ENCODE measurements around the gene IST1. TPM values are rescaled to one million over a fixed set of nuclear protein-coding genes. Genes with fewer than 3 reads are reported as not detected.

Gene IST1
- polyA plus RNA-seq, 1 donor, result 236 TPM

DNA sequence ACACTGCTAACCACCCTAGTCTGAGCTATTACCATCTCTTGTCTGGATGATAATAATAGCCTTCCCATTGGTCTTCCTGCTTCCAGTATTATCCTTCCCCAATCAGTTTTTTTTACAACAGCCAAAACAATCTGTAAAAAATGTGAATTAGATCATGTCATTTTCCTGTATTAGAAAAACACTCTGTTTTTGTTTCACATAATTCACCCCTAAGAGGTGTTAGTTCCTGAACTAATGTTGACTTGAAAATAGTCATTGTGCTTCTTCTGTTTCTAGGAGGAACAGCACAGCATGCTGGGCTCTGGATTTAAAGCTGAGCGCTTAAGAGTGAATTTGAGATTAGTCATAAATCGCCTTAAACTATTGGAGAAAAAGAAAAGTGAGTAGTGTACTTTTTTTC, 20.0 kb downstream of the IST1 start:
- WGBS (ENCODE audit: insufficient coverage, low lambda C conversion rate), result no CpG with 5 or more reads among the region's 2 CpGs
- H3K4me1 ChIP-seq (ENCODE audit: control insufficient read depth, insufficient read depth, low read length), result no peaks in the 10 kb centered on the region

DNA sequence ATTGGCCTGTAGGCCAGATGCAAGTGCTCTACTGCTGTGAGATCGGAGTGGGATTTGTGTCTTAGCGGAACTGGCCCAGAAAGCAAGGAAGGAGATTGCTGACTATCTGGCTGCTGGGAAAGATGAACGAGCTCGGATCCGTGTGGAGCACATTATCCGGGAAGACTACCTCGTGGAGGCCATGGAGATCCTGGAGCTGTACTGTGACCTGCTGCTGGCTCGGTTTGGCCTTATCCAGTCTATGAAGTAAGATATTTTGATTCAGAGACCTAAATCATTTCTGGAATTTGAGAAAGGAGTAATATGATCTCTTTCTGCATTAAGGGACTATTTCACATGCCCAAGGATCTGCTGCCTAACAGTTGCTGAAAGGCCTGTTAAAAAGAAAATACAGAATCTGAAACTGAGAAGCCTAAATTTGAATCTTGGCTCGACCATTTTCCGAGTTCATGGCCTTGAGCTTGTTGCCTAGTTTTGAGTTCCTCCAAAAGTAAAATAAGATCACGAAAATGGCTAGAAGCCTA, 21.1 kb downstream of the IST1 start:
- Histone ChIP-seq H3K9me3 (ENCODE audit: control insufficient read depth, low read depth, low read length) (no peaks in the 10 kb centered on the region), H3K4me3 (ENCODE audit: low read length) (no peak overlapping the region), H3K4me1 (ENCODE audit: control insufficient read depth, insufficient read depth, low read length) (no peaks in the 10 kb centered on the region), H3K36me3 (ENCODE audit: control insufficient read depth, insufficient read depth, low read length) (peaks cover 54% of the 10 kb centered on the region), H3K27ac (ENCODE audit: low read length) (no peak overlapping the region), H3K27me3 (ENCODE audit: control insufficient read depth, insufficient read depth, low read length) (no peaks in the 10 kb centered on the region)
- DNase-seq, result no peak
- WGBS (ENCODE audit: insufficient coverage, low lambda C conversion rate), result 100% methylated on average over 2 of the region's 11 CpGs

More for the DNA sequence above, 20.0 kb downstream of the IST1 start:
- DNase-seq, result no peak
- peaks cover 43% of the 10 kb centered on the region for H3K36me3 ChIP-seq (ENCODE audit: control insufficient read depth, insufficient read depth, low read length)
- H3K9me3 ChIP-seq (ENCODE audit: control insufficient read depth, low read depth, low read length), result no peaks in the 10 kb centered on the region
- H3K4me3 ChIP-seq (ENCODE audit: low read length), result no peak overlapping the region
- no peaks in the 10 kb centered on the region for H3K27me3 ChIP-seq (ENCODE audit: control insufficient read depth, insufficient read depth, low read length)
- no peak overlapping the region for H3K27ac ChIP-seq (ENCODE audit: low read length)

DNA sequence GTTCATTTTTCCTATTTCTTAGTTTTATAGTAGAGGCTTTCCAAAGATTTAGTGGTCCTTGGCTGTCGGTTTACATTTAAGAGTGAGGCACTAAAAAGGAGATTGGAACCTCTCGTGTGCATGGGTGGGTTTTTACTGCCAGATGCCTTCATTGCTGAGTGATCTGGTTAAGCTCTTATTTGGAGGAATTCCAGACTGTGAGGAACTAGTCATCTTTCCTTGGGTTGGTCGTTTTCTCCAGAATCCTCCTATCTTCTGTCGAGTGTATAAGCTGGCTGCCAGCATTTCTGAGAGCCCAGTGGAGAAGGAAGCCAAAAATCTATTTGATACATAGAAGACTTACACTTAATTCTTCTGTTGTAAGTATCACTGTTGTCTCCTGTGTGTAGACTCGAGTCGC, 22.6 kb downstream of the IST1 start:
- no CpG with 5 or more reads among the region's 6 CpGs for WGBS (ENCODE audit: insufficient coverage, low lambda C conversion rate)
- no peak overlapping the region for H3K4me3 ChIP-seq (ENCODE audit: low read length)
- H3K4me1 ChIP-seq (ENCODE audit: control insufficient read depth, insufficient read depth, low read length), result no peaks in the 10 kb centered on the region
- H3K36me3 ChIP-seq (ENCODE audit: control insufficient read depth, insufficient read depth, low read length), result peaks cover 65% of the 10 kb centered on the region
- no peaks in the 10 kb centered on the region for H3K9me3 ChIP-seq (ENCODE audit: control insufficient read depth, low read depth, low read length)
- no peak overlapping the region for H3K27ac ChIP-seq (ENCODE audit: low read length)
- DNase-seq, result no peak
- no peaks in the 10 kb centered on the region for H3K27me3 ChIP-seq (ENCODE audit: control insufficient read depth, insufficient read depth, low read length)

DNA sequence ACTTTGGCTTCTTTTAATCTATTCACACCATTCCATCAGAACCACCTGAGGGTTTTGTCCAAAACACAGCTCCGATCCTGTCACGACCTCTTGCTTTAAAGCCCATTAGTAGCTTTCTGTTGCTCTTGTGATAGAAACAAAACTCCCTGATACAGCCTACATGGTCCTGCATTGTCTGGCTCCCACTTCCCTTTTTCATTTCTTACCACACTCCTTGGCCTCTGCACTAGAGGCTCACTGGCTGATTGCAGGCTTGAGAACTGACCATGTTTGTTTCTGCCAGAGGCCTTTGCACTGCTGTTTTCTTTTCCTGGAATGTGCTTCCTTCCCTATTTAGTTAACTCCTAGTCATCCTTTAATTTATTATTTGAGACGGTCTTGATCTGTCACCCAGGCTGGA, 23.7 kb downstream of the IST1 start:
- H3K36me3 ChIP-seq (ENCODE audit: control insufficient read depth, insufficient read depth, low read length), result peaks cover 76% of the 10 kb centered on the region
- no peak overlapping the region for H3K4me3 ChIP-seq (ENCODE audit: low read length)
- H3K4me1 ChIP-seq (ENCODE audit: control insufficient read depth, insufficient read depth, low read length), result no peaks in the 10 kb centered on the region
- WGBS (ENCODE audit: insufficient coverage, low lambda C conversion rate), result no CpG with 5 or more reads among the region's 3 CpGs
- H3K27ac ChIP-seq (ENCODE audit: low read length), result no peak overlapping the region
- no peak for DNase-seq
- no peaks in the 10 kb centered on the region for H3K27me3 ChIP-seq (ENCODE audit: control insufficient read depth, insufficient read depth, low read length)
- no peaks in the 10 kb centered on the region for H3K9me3 ChIP-seq (ENCODE audit: control insufficient read depth, low read depth, low read length)

DNA sequence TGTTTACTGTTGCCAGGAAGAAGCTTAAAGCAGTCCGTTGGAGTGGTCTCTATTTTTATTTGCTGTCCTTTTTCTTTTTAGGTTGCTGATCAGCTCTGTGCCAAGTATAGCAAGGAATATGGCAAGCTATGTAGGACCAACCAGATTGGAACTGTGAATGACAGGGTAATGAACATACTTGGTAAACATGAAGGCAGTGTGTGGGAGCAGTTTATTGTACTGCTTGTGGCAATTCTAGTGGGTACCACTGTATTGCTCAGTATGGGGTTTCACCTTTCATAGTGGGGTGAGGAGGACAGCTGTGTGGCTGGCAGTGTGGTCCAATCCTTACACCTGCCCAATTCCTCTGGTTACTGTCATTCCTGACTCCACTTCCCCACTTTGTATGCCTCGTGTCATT, 25.3 kb downstream of the IST1 start:
- no peaks in the 10 kb centered on the region for H3K9me3 ChIP-seq (ENCODE audit: control insufficient read depth, low read depth, low read length)
- H3K27me3 ChIP-seq (ENCODE audit: control insufficient read depth, insufficient read depth, low read length), result no peaks in the 10 kb centered on the region
- DNase-seq, result no peak
- H3K4me3 ChIP-seq (ENCODE audit: low read length), result no peak overlapping the region
- peaks cover 85% of the 10 kb centered on the region for H3K36me3 ChIP-seq (ENCODE audit: control insufficient read depth, insufficient read depth, low read length)
- WGBS (ENCODE audit: insufficient coverage, low lambda C conversion rate), result 100% methylated on average over 1 of the region's 2 CpGs
- H3K4me1 ChIP-seq (ENCODE audit: control insufficient read depth, insufficient read depth, low read length), result no peaks in the 10 kb centered on the region
- no peak overlapping the region for H3K27ac ChIP-seq (ENCODE audit: low read length)

DNA sequence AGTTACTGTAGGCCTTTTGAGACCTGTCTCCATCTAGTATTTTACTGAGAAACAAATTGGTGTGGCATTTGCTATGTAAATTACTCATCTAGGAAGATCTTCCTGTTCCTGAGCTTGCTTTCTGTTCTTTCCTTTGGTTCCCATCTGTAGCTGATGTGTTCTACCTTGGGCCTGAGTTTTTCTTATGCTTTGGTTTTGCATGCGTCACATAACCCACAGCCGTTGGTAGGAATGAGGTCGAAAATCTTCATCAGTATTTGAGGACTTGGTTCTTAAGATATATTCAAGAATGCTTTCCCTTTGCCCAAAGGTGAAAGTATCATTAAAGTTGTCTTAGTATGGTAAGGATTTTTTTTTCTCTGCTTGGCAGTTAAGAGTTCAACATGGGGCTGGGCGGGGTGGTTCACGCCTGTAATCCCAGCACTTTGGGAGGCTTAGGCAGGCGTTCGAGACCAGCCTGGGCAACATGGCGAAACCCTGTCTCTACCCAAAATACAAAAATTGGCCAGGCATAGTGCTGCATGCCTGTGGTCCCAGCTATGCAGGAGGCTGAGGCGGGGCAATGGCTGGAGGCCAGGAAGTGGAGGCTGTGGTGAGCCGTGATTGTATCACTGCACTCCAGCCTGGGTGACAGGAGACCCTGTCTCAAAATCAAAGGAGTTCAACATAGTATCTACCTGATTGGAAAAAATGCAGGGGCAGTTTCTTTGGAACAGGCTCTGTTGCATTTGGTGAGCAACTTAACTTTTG, 28.8 kb downstream of the IST1 start:
- Histone ChIP-seq H3K4me1 (ENCODE audit: control insufficient read depth, insufficient read depth, low read length) (no peaks in the 10 kb centered on the region), H3K27me3 (ENCODE audit: control insufficient read depth, insufficient read depth, low read length) (no peaks in the 10 kb centered on the region), H3K36me3 (ENCODE audit: control insufficient read depth, insufficient read depth, low read length) (peaks cover 91% of the 10 kb centered on the region), H3K4me3 (ENCODE audit: low read length) (no peak overlapping the region), H3K27ac (ENCODE audit: low read length) (no peak overlapping the region), H3K9me3 (ENCODE audit: control insufficient read depth, low read depth, low read length) (no peaks in the 10 kb centered on the region)
- no CpG with 5 or more reads among the region's 10 CpGs for WGBS (ENCODE audit: insufficient coverage, low lambda C conversion rate)
- no peak for DNase-seq

DNA sequence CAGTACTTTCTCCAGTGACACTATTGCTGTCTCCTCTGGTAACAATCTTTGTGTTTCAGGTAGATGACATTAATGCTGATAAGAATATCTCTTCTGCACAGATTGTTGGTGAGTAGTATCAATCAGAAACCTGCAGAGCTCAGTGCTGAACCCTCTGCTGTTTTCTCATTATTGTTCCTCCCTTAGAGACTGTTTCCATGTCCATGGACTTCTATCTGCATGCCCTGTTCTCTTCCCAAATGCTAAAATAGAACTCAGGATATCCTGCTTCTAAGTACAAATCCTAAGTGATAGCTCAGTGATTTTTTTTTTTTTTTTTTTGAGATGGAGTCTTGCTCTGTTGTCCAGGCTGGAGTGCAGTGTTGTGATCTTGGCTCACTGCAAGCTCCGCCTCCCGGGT, 29.4 kb downstream of the IST1 start:
- H3K9me3 ChIP-seq (ENCODE audit: control insufficient read depth, low read depth, low read length), result no peaks in the 10 kb centered on the region
- H3K27ac ChIP-seq (ENCODE audit: low read length), result no peak overlapping the region
- no peak for DNase-seq
- H3K4me1 ChIP-seq (ENCODE audit: control insufficient read depth, insufficient read depth, low read length), result no peaks in the 10 kb centered on the region
- no peaks in the 10 kb centered on the region for H3K27me3 ChIP-seq (ENCODE audit: control insufficient read depth, insufficient read depth, low read length)
- H3K4me3 ChIP-seq (ENCODE audit: low read length), result no peak overlapping the region
- H3K36me3 ChIP-seq (ENCODE audit: control insufficient read depth, insufficient read depth, low read length), result peaks cover 89% of the 10 kb centered on the region
- no CpG with 5 or more reads among the region's 2 CpGs for WGBS (ENCODE audit: insufficient coverage, low lambda C conversion rate)

DNA sequence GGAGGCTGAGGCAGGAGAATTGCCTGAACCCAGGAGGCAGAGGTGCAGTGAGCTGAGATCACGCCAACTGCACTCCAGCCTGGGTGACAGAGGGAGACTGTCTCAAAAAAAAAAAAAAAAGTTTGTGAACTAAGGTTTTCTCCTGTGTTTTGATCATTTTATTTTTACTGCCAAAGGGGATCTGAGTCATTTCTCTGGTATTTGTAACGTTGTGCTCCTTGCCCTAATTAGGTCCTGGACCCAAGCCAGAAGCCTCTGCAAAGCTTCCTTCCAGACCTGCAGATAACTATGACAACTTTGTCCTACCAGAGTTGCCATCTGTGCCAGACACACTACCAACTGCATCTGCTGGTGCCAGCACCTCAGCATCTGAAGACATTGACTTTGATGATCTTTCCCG, 32.1 kb downstream of the IST1 start:
- WGBS (ENCODE audit: insufficient coverage, low lambda C conversion rate), result no CpG with 5 or more reads among the region's 3 CpGs
- Histone ChIP-seq H3K4me1 (ENCODE audit: control insufficient read depth, insufficient read depth, low read length) (no peaks in the 10 kb centered on the region), H3K4me3 (ENCODE audit: low read length) (no peak overlapping the region)

DNA sequence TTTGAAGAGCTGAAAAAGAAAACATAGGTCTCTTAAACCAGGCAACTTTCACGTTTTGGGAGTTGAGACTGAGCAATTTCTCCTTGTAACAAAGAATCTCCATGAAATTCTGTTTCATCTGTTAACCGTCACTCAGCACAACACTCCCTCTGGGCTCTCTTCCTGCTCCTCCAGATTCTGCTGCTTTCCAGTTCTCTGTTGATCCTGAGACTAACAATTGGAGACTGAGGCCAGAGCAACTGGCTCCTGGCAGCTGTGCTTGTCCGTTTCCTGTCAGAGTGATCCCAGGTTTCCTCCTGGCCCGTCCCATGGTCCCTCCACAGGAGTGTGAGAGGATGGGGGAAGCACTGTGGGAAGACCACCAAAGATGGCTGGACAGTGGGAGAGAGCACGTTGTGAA, 32.5 kb downstream of the IST1 start:
- no peaks in the 10 kb centered on the region for H3K9me3 ChIP-seq (ENCODE audit: control insufficient read depth, low read depth, low read length)
- H3K36me3 ChIP-seq (ENCODE audit: control insufficient read depth, insufficient read depth, low read length), result peaks cover 63% of the 10 kb centered on the region
- no peak for DNase-seq
- H3K4me1 ChIP-seq (ENCODE audit: control insufficient read depth, insufficient read depth, low read length), result no peaks in the 10 kb centered on the region
- H3K27me3 ChIP-seq (ENCODE audit: control insufficient read depth, insufficient read depth, low read length), result no peaks in the 10 kb centered on the region
- no peak overlapping the region for H3K4me3 ChIP-seq (ENCODE audit: low read length)
- H3K27ac ChIP-seq (ENCODE audit: low read length), result no peak overlapping the region
- WGBS (ENCODE audit: insufficient coverage, low lambda C conversion rate), result 60% methylated on average over 1 of the region's 5 CpGs

More for the DNA sequence above, 32.1 kb downstream of the IST1 start:
- Histone ChIP-seq H3K9me3 (ENCODE audit: control insufficient read depth, low read depth, low read length) (no peaks in the 10 kb centered on the region), H3K27me3 (ENCODE audit: control insufficient read depth, insufficient read depth, low read length) (no peaks in the 10 kb centered on the region), H3K36me3 (ENCODE audit: control insufficient read depth, insufficient read depth, low read length) (peaks cover 66% of the 10 kb centered on the region), H3K27ac (ENCODE audit: low read length) (no peak overlapping the region)
- peak; percentile 23 to 69 for DNase-seq

DNA sequence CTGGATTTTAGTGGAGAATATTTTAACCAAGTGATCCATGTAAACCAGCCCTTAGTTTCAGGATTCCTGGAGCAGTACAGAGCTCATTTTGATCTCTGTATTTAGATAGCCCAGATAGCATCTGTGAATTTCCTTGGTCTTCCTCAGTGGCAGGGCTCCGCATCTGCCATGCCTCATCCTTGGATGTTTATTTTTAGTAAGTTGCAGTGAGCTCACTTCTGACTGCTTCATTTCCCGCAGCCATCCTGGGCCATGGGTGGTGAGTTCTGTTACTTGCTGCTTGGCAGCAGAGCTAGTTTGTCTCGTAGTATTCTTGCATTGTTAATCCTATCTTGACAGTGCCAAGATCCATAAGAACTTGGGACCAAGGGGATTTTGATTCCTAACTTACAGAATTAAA, 33.7 kb downstream of the IST1 start:
- H3K4me3 ChIP-seq (ENCODE audit: low read length), result no peak overlapping the region
- DNase-seq, result no peak
- H3K27me3 ChIP-seq (ENCODE audit: control insufficient read depth, insufficient read depth, low read length), result no peaks in the 10 kb centered on the region
- H3K36me3 ChIP-seq (ENCODE audit: control insufficient read depth, insufficient read depth, low read length), result peaks cover 58% of the 10 kb centered on the region
- no peak overlapping the region for H3K27ac ChIP-seq (ENCODE audit: low read length)
- H3K4me1 ChIP-seq (ENCODE audit: control insufficient read depth, insufficient read depth, low read length), result no peaks in the 10 kb centered on the region
- 80% methylated on average over 1 of the region's 3 CpGs for whole genome bisulfite sequencing (ENCODE audit: insufficient coverage, low lambda C conversion rate)
- no peaks in the 10 kb centered on the region for H3K9me3 ChIP-seq (ENCODE audit: control insufficient read depth, low read depth, low read length)

DNA sequence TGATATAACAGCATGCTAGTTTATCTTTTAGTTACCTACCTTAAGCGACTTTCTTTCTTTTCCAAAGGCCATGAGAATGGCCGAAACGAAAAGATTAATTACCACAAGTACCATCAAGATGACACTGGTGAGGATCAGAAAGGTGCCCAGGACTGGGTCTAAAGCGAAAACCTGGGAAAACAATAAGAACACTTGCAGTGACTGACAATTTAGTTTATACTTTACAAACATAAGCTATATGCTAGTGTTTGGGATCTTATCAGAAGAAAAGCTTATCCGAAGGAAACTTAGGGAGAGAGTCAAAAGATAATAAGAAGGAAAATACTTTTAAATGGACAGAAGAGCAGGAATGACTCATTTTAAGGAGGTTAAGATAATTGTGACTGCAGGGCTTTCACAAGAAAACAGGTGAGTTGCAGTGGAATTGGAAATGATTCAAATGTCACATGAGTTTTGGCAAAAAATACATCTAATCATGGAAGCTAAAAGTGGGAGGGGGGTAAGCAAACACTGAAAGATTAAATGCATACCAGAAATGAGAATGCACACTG, 34.8 kb downstream of the IST1 start:
- H3K4me1 ChIP-seq (ENCODE audit: control insufficient read depth, insufficient read depth, low read length), result no peaks in the 10 kb centered on the region
- H3K36me3 ChIP-seq (ENCODE audit: control insufficient read depth, insufficient read depth, low read length), result peaks cover 58% of the 10 kb centered on the region
- H3K9me3 ChIP-seq (ENCODE audit: control insufficient read depth, low read depth, low read length), result no peaks in the 10 kb centered on the region
- H3K27ac ChIP-seq (ENCODE audit: low read length), result no peak overlapping the region
- WGBS (ENCODE audit: insufficient coverage, low lambda C conversion rate), result 67% methylated on average over 2 of the region's 5 CpGs
- no peaks in the 10 kb centered on the region for H3K27me3 ChIP-seq (ENCODE audit: control insufficient read depth, insufficient read depth, low read length)
- DNase-seq, result no peak
- no peak overlapping the region for H3K4me3 ChIP-seq (ENCODE audit: low read length)

All from large intestine (tissue), 3 donors.